AG09319 (cell line): ENCODE data around the gene INHBE.

ENCODE experiments used
- DNase-seq: peaks from one replicate; pipeline ENCODE4 v3.0.0-alpha.2; 2010; ENCODE audit warnings: low read depth; ENCODE audit errors: extremely low read depth
- TF ChIP-seq, protein P1 (sequence below): IDR thresholded peaks from 2 replicates; pipeline ENCODE4 v1.5.1; 2011; ENCODE audit warnings: low read depth, mild to moderate bottlenecking, inconsistent platforms, low read length, moderate library complexity

The INHBE gene

DNA sequence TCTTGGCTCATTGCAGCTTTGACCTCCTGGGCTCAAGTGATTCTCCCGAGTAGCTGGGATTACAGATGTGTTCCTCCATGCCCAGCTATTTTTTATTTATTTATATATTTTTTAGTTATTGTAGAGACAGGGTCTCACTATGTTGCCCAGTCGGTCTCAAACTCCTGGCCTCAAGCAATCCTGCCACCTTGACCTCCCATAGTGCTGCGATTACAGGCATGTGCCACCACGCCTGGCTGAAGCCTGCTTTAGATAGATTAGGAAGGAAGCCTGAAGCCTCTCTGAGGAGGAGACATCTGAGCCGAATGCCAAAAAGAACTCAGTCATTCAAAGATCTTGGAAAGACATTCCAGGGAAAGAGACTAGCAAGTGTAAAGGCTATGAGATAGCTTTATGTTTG lies 10.4 kb upstream of the INHBE start:
- TF ChIP-seq, protein P1, sequence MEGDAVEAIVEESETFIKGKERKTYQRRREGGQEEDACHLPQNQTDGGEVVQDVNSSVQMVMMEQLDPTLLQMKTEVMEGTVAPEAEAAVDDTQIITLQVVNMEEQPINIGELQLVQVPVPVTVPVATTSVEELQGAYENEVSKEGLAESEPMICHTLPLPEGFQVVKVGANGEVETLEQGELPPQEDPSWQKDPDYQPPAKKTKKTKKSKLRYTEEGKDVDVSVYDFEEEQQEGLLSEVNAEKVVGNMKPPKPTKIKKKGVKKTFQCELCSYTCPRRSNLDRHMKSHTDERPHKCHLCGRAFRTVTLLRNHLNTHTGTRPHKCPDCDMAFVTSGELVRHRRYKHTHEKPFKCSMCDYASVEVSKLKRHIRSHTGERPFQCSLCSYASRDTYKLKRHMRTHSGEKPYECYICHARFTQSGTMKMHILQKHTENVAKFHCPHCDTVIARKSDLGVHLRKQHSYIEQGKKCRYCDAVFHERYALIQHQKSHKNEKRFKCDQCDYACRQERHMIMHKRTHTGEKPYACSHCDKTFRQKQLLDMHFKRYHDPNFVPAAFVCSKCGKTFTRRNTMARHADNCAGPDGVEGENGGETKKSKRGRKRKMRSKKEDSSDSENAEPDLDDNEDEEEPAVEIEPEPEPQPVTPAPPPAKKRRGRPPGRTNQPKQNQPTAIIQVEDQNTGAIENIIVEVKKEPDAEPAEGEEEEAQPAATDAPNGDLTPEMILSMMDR = no peak
- DNase-seq = no peak

- DNase-seq = no peak
- TF ChIP-seq, protein P1 = no peak
Observed at GRCh38 chr12:57446292-57446960, 8.7 kb upstream of the INHBE start.

- DNase-seq = no peak
- TF ChIP-seq, protein P1 = no peak
Observed at GRCh38 chr12:57448669-57449068, 6.4 kb upstream of the INHBE start.

- TF ChIP-seq, protein P1 = no peak
- no peak for DNase-seq
Observed at GRCh38 chr12:57449375-57449774, 5.7 kb upstream of the INHBE start.

- TF ChIP-seq, protein P1 = no peak
- no peak for DNase-seq
Observed at GRCh38 chr12:57450057-57450456, 5.0 kb upstream of the INHBE start.

DNA sequence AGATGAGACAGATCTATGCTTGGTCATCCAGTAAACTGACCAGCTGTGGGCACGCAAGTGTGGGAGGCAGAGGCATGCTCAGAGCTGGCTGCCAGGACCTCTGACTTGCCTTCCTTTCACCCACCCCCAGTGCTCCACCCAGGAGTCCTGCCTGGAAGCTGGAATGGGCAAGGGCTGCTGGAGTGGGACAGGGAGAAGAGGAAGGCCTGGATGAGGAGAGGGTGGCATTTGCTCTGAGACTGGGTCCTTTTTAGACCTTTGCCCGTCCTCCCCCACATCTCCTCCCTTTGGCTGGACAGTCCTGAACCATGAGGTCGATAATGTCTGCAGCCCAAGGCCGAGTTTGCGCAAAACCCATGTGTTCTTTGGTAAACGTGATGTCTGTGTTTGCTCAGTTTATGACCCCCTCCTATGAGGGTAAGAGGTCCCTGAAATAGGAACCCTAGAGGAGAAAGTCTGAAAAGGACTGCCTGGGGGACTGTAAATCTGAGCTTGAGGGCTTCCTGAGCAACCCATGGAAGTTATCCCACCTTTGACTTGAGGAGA lies 3.8 kb upstream of the INHBE start:
- TF ChIP-seq, protein P1 = no peak
- no peak for DNase-seq

DNA sequence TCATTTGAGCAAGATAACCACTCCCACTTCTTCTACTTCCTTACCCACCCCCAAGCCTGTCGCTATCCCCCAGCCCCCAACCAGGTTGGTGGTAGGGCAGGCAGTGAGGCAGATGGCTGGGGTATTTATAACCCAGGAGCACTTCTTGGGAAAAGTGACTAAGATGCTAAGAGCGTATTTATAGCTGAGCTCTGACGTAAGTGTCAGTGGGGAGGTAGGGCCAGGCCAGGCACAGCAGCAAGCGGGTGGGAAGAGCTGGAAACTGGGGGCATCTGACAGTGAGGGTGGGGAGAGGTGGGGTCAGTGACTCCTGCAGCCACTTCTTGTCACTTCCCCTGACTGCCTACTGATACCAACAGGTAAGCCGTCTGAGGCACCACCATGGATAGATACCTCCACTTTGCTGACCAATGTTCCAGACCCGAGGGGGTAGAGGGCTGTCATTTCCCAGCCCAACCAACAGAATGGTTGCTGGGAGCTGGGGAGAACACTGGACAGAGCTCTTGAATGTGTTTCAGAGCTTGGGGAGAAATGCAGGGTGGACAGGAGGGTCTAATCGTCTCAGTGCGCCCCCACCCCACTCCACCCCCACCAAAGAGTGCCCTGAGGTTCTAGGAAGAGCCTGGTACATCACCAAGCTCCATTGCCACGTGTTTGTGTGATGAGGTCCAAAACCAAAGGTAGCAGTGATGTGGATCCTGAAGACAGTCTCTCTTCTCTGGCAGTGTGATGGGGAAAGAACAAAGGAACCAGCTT lies 2.7 kb upstream of the INHBE start:
- TF ChIP-seq, protein P1 = no peak

More for the DNA sequence above, 2.7 kb upstream of the INHBE start:
- peak; percentile 22 for DNase-seq
